ENCODE measurements around the gene PUM2. TPM values are rescaled to one million over a fixed set of nuclear protein-coding genes. Genes with fewer than 3 reads are reported as not detected.

Gene PUM2
- total and polyA plus RNA-seq, 4 donors = 18.5 to 61.0 (median 35.1) TPM

DNA sequence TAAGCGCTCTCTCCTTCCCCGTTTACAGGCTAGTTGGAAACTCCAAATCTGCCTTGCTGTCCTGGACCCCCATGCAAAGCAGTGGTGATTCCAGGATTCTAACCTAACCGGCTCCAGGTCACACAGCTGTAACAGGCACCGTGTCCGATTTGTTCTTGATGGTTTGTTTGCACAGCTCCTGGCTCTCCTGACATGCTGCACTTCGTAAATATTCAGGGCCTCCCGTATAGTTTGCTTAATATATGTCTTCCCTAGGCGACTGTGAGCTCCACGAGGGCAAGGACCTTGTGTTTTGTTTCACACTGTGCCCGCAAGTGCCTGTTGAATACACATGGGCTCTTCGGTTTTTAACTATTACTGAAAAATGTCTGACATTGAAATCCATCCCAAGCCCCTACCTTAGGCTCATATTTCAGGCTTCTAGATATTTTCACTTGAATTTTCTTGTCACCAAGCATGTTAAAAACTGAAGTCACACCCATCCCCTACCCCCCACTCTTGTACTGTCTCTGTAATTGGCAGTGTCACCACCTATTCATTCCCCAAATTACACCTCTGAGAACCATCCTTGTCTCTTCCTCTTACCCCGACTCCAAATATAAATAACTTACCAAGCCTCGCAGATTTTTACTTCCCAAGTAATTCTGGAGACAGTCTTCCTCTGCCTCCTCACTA is 1.0 kb upstream of the PUM2 start:
- H3K4me3 ChIP-seq (ENCODE audit: low read depth in 1 of 3, low read length in 3 of 3) = peak overlapping the region; percentile 59 to 99 (median 68)
- TF ChIP-seq, protein P1, sequence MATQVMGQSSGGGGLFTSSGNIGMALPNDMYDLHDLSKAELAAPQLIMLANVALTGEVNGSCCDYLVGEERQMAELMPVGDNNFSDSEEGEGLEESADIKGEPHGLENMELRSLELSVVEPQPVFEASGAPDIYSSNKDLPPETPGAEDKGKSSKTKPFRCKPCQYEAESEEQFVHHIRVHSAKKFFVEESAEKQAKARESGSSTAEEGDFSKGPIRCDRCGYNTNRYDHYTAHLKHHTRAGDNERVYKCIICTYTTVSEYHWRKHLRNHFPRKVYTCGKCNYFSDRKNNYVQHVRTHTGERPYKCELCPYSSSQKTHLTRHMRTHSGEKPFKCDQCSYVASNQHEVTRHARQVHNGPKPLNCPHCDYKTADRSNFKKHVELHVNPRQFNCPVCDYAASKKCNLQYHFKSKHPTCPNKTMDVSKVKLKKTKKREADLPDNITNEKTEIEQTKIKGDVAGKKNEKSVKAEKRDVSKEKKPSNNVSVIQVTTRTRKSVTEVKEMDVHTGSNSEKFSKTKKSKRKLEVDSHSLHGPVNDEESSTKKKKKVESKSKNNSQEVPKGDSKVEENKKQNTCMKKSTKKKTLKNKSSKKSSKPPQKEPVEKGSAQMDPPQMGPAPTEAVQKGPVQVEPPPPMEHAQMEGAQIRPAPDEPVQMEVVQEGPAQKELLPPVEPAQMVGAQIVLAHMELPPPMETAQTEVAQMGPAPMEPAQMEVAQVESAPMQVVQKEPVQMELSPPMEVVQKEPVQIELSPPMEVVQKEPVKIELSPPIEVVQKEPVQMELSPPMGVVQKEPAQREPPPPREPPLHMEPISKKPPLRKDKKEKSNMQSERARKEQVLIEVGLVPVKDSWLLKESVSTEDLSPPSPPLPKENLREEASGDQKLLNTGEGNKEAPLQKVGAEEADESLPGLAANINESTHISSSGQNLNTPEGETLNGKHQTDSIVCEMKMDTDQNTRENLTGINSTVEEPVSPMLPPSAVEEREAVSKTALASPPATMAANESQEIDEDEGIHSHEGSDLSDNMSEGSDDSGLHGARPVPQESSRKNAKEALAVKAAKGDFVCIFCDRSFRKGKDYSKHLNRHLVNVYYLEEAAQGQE (IDR thresholded peaks at IDR 0.05) = peak; percentile 17
- TF ChIP-seq EGR1 (IDR thresholded peaks at IDR 0.05; ENCODE audit: low read depth in 2 of 2) = no peak
- peak in 1 of 2 donors; percentile 8 for TF ChIP-seq HNF4A (conservative IDR thresholded peaks at IDR 0.05)
- peak; percentile 58 for TF ChIP-seq SP1 (IDR thresholded peaks at IDR 0.05)
- TF ChIP-seq RXRA (IDR thresholded peaks at IDR 0.05) = peak; percentile 9 to 19
- TF ChIP-seq YY1 (IDR thresholded peaks at IDR 0.05) = peak; percentile 49
- peak; percentile 18 for TF ChIP-seq FOXA2 (IDR thresholded peaks at IDR 0.05)
- no peak for TF ChIP-seq HNF4G (IDR thresholded peaks at IDR 0.05)
- TF ChIP-seq, protein P2, sequence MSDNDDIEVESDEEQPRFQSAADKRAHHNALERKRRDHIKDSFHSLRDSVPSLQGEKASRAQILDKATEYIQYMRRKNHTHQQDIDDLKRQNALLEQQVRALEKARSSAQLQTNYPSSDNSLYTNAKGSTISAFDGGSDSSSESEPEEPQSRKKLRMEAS (IDR thresholded peaks at IDR 0.05) = peak; percentile 43
- H3K27me3 ChIP-seq (ENCODE audit: control insufficient read depth in 4 of 4, insufficient read depth in 4 of 4, low read length in 3 of 4) = no peaks in the 10 kb centered on the region
- peak overlapping the region; percentile 52 to 93 for H3K9ac ChIP-seq (ENCODE audit: low read depth in 1 of 2, low read length in 2 of 2)
- H3K27ac ChIP-seq (ENCODE audit: low read depth in 1 of 2, low read length in 2 of 2) = peak overlapping the region; percentile 94 to 98
- H3K4me1 ChIP-seq (ENCODE audit: control insufficient read depth in 4 of 4, insufficient read depth in 4 of 4, low read length in 3 of 4) = peaks cover 4 to 46% (median 25%) of the 10 kb centered on the region in 4 donors
- H3K36me3 ChIP-seq (ENCODE audit: control insufficient read depth in 4 of 4, insufficient read depth in 3 of 4, low read depth in 1 of 4, low read length in 3 of 4) = peaks cover 0 to 4% (median 0%) of the 10 kb centered on the region in 4 donors
- no peaks in the 10 kb centered on the region for H3K9me3 ChIP-seq (ENCODE audit: control insufficient read depth in 4 of 4, low read length in 3 of 4)
- 12% methylated on average over 13 of the region's 13 CpGs for WGBS
- DNase-seq (ENCODE audit: low spot score) = no peak

GRCh38 chr2:20350041-20350712 is 467 bp downstream of the PUM2 start:
- Histone ChIP-seq H3K27me3 (ENCODE audit: control insufficient read depth in 4 of 4, insufficient read depth in 4 of 4, low read length in 3 of 4) (no peaks in the 10 kb centered on the region), H3K9ac (ENCODE audit: low read depth in 1 of 2, low read length in 2 of 2) (peak overlapping the region; percentile 88 to 96), H3K36me3 (ENCODE audit: control insufficient read depth in 4 of 4, insufficient read depth in 3 of 4, low read depth in 1 of 4, low read length in 3 of 4) (peaks cover 0 to 4% (median 0%) of the 10 kb centered on the region in 4 donors), H3K4me1 (ENCODE audit: control insufficient read depth in 4 of 4, insufficient read depth in 4 of 4, low read length in 3 of 4) (peaks cover 8 to 53% (median 34%) of the 10 kb centered on the region in 4 donors), H3K4me3 (ENCODE audit: low read depth in 1 of 3, low read length in 3 of 3) (peak overlapping the region; percentile 90 to 99 (median 95)), H3K27ac (ENCODE audit: low read depth in 1 of 2, low read length in 2 of 2) (peak overlapping the region; percentile 89 to 98), H3K9me3 (ENCODE audit: control insufficient read depth in 4 of 4, low read length in 3 of 4) (no peaks in the 10 kb centered on the region)
- TF ChIP-seq ATF3 (IDR thresholded peaks at IDR 0.05) (no peak), GABPA (IDR thresholded peaks at IDR 0.05 in 1 of 2, conservative IDR thresholded peaks at IDR 0.05 in 1 of 2) (no peak), FOXA1 (IDR thresholded peaks at IDR 0.05) (no peak), HNF4A (conservative IDR thresholded peaks at IDR 0.05) (no peak), RXRA (IDR thresholded peaks at IDR 0.05) (no peak), NR2F2 (IDR thresholded peaks at IDR 0.05) (no peak), FOXA2 (IDR thresholded peaks at IDR 0.05) (no peak), EGR1 (IDR thresholded peaks at IDR 0.05; ENCODE audit: low read depth in 2 of 2) (no peak), CTCF (IDR thresholded peaks at IDR 0.05; ENCODE audit: low read depth, low read length, missing input control) (no peak), JUND (IDR thresholded peaks at IDR 0.05) (no peak), HNF4G (IDR thresholded peaks at IDR 0.05) (no peak), YY1 (IDR thresholded peaks at IDR 0.05) (no peak), RAD21 (IDR thresholded peaks at IDR 0.05) (no peak), TAF1 (conservative IDR thresholded peaks at IDR 0.05) (no peak), SP1 (IDR thresholded peaks at IDR 0.05) (no peak)
- TF ChIP-seq, protein P2 (IDR thresholded peaks at IDR 0.05) = no peak
- TF ChIP-seq, protein P3, sequence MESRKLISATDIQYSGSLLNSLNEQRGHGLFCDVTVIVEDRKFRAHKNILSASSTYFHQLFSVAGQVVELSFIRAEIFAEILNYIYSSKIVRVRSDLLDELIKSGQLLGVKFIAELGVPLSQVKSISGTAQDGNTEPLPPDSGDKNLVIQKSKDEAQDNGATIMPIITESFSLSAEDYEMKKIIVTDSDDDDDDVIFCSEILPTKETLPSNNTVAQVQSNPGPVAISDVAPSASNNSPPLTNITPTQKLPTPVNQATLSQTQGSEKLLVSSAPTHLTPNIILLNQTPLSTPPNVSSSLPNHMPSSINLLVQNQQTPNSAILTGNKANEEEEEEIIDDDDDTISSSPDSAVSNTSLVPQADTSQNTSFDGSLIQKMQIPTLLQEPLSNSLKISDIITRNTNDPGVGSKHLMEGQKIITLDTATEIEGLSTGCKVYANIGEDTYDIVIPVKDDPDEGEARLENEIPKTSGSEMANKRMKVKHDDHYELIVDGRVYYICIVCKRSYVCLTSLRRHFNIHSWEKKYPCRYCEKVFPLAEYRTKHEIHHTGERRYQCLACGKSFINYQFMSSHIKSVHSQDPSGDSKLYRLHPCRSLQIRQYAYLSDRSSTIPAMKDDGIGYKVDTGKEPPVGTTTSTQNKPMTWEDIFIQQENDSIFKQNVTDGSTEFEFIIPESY (IDR thresholded peaks at IDR 0.05) = no peak
- TF ChIP-seq, protein P1 (IDR thresholded peaks at IDR 0.05) = no peak
- peak; percentile 75 for DNase-seq (ENCODE audit: low spot score)
- WGBS = under 1% methylated on average over 67 of the region's 67 CpGs

Measured in liver (tissue), 9 donors.